Activated T-cell treated with anti-CD3 and anti-CD28 coated beads, Interleukin-2, amount 50 U/mL, for 24 hours (primary cell): ENCODE measurements around the gene PCDHGA3.
"Not testable (repeated sequence)": the region's sequence is repeated elsewhere in the genome, so short reads cannot be mapped to it uniquely, and the experiment has no call there.

Experiments used
- DNase-seq: peaks from one replicate; pipeline ENCODE4 v3.0.0-alpha.2; 2020
- H3K27ac Mint-ChIP-seq: 2 replicates; pipeline ENCODE4 v1.8.0; 2020; ENCODE audit warnings: mild to moderate bottlenecking, mixed read lengths
- H3K27me3 Mint-ChIP-seq: 2 replicates; pipeline ENCODE4 v1.8.0; 2020; ENCODE audit warnings: mixed read lengths
- H3K36me3 Mint-ChIP-seq: 2 replicates; pipeline ENCODE4 v1.8.0; 2020; ENCODE audit warnings: low read depth, mixed read lengths
- H3K4me1 Mint-ChIP-seq: 2 replicates; pipeline ENCODE4 v1.8.0; 2020; ENCODE audit warnings: low read depth, mixed read lengths
- H3K4me3 Mint-ChIP-seq: 2 replicates; pipeline ENCODE4 v1.8.0; 2020; ENCODE audit warnings: mild to moderate bottlenecking, moderate library complexity, mixed read lengths
- H3K9me3 Mint-ChIP-seq: 2 replicates; pipeline ENCODE4 v1.8.0; 2020; ENCODE audit warnings: mixed read lengths

The PCDHGA3 gene

DNA sequence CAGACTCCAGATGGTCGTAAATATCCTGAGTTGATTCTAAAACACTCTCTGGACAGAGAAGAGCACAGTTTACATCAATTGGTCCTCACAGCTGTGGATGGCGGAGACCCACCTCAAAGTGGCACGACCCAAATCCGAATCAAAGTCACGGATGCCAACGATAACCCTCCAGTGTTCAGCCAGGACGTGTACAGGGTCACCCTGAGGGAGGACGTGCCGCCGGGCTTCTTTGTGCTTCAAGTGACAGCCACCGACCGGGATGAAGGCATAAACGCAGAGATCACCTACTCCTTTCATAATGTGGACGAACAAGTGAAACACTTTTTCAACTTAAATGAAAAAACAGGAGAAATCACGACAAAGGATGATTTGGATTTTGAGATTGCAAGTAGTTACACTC is 17.1 kb downstream of the PCDHGA3 start:
- Mint-ChIP-seq H3K27ac (no peak overlapping the region), H3K36me3 (peaks cover 31% of the 10 kb centered on the region), H3K4me3 (no peak overlapping the region), H3K4me1 (peaks cover 2% of the 10 kb centered on the region), H3K27me3 (peaks cover 93% of the 10 kb centered on the region), H3K9me3 (peaks cover 61% of the 10 kb centered on the region)
- no peak for DNase-seq

DNA sequence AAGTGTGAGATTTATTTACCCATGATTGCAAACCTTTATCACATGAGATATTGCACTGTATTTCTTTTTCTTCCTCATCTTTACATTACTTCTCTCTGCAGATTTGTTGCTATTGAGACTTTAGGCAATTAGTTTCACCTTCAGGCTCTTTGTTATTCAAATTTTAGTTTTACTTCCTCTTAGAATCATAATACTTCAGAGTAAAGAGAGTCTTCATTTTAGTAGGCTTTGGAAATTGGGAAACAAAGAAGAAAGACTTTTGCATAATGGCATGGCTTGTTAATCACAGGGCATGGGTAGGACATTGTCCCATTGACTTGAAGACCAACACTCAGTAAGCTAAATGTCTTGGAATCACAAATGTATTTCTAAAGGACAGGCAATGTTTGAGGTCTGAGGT is 19.1 kb downstream of the PCDHGA3 start:
- no peak overlapping the region for H3K27ac Mint-ChIP-seq
- peaks cover 31% of the 10 kb centered on the region for H3K36me3 Mint-ChIP-seq
- peaks cover 89% of the 10 kb centered on the region for H3K27me3 Mint-ChIP-seq
- peaks cover 2% of the 10 kb centered on the region for H3K4me1 Mint-ChIP-seq
- H3K4me3 Mint-ChIP-seq, result no peak overlapping the region
- H3K9me3 Mint-ChIP-seq, result peaks cover 56% of the 10 kb centered on the region
- DNase-seq, result no peak

DNA sequence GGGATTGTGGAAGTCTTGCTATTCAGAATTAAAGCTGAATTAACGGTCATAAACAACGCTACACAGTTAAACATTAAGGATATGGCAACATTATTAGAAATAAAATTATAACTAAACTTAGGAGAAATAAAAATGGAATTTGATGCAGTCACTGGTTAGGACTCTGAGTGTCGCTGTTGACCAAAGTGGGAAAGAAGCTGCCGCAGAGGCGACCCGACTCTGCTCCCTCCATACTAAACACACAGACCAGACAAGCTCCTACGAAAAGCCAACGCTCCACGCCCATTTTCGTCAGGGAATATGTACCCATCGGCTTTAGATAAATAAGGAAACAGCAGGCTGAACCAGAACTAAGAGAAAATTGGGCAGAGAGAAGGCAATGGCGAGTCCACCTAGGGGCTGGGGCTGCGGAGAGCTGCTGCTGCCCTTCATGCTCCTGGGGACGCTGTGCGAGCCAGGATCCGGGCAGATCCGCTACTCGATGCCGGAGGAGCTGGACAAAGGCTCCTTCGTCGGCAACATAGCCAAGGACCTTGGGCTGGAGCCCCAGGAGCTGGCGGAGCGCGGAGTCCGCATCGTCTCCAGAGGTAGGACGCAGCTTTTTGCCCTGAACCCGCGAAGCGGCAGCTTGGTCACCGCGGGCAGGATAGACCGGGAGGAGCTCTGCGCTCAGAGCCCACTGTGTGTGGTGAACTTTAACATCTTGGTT is 20.5 kb downstream of the PCDHGA3 start, which contains the start of gene PCDHGA5:
Gene PCDHGA5 (plus strand): TSS at position 211 of the 709 bp plus-strand sequence. CDS start 169 bp downstream, at position 380.
- Mint-ChIP-seq H3K9me3 (peaks cover 51% of the 10 kb centered on the region), H3K36me3 (peaks cover 31% of the 10 kb centered on the region), H3K27ac (no peak within 1 kb of the TSS), H3K4me3 (no peak within 1 kb of the TSS), H3K27me3 (peaks cover 89% of the 10 kb centered on the region), H3K4me1 (peaks cover 2% of the 10 kb centered on the region)
- no peak for DNase-seq

DNA sequence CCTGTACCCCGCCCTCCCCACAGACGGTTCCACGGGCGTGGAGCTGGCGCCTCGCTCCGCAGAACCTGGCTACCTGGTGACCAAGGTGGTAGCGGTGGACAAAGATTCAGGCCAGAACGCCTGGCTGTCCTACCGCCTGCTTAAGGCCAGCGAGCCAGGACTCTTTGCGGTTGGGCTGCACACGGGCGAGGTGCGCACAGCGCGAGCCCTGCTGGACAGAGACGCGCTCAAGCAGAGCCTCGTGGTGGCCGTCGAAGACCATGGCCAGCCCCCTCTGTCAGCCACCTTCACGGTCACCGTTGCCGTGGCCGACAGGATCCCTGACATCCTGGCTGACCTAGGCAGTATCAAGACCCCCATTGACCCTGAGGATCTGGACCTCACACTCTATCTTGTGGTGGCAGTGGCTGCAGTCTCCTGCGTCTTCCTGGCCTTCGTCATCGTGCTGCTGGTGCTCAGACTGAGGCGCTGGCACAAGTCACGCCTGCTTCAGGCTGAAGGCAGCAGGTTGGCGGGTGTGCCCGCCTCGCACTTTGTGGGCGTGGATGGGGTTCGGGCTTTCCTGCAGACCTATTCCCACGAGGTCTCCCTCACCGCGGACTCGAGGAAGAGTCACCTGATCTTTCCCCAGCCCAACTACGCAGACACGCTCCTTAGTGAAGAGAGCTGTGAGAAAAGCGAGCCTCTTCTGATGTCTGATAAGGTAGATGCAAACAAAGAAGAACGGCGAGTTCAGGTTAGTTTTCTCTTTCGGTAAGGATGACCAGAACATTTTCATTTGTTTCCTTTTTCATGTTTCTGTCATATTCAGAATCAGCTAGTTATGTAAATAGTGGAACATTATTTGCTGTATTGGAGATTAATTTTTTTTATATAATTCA is 22.6 kb downstream of the PCDHGA3 start:
- Mint-ChIP-seq H3K4me1 (peaks cover 5% of the 10 kb centered on the region), H3K27me3 (peaks cover 90% of the 10 kb centered on the region), H3K36me3 (peaks cover 31% of the 10 kb centered on the region)

DNA sequence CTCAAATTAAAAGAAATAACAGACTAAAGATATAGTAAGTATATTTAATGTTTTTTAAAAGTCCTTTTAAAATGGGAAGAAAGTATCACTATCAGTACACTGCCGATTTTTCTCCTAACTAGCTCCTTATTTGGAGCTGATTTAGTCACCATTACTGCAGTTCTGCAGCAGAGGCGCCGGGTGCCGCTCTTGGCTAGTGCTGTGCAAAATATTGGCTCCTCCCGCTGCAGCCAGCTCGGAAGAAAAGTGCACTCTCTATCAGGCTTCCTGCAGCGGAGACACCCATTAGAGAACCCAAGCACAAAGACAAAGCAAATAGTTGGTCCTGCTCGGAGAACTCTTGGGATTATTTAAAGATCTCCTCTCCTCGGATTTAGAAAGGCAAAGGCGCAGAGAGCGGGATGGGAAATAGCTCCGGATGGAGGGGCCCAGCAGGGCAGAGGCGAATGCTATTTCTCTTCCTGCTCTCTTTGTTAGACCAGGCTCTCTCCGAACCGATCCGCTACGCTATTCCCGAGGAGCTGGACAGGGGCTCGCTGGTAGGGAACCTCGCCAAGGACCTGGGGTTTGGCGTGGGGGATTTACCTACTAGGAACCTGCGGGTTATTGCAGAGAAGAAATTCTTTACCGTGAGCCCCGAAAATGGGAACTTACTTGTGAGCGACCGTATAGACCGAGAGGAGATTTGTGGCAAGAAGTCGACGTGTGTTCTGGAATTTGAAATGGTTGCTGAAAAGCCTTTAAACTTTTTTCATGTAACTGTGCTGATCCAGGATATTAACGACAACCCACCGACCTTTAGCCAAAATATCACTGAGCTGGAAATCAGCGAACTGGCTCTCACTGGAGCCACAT is 26.6 kb downstream of the PCDHGA3 start, which contains the start of gene PCDHGB3:
Gene PCDHGB3 (plus strand): TSS at position 249 of the 855 bp plus-strand sequence. CDS start 153 bp downstream, at position 402.
- H3K9me3 Mint-ChIP-seq, result peaks cover 36% of the 10 kb centered on the region
- H3K4me3 Mint-ChIP-seq, result peak within 1 kb of the TSS; percentile 71
- H3K27me3 Mint-ChIP-seq, result peaks cover 93% of the 10 kb centered on the region
- peaks cover 8% of the 10 kb centered on the region for H3K4me1 Mint-ChIP-seq
- H3K36me3 Mint-ChIP-seq, result peaks cover 25% of the 10 kb centered on the region
- H3K27ac Mint-ChIP-seq, result no peak within 1 kb of the TSS
- DNase-seq, result no peak

More for the DNA sequence above, 22.6 kb downstream of the PCDHGA3 start:
- peaks cover 52% of the 10 kb centered on the region for H3K9me3 Mint-ChIP-seq
- no peak overlapping the region for H3K27ac Mint-ChIP-seq
- no peak overlapping the region for H3K4me3 Mint-ChIP-seq
- DNase-seq, result no peak

DNA sequence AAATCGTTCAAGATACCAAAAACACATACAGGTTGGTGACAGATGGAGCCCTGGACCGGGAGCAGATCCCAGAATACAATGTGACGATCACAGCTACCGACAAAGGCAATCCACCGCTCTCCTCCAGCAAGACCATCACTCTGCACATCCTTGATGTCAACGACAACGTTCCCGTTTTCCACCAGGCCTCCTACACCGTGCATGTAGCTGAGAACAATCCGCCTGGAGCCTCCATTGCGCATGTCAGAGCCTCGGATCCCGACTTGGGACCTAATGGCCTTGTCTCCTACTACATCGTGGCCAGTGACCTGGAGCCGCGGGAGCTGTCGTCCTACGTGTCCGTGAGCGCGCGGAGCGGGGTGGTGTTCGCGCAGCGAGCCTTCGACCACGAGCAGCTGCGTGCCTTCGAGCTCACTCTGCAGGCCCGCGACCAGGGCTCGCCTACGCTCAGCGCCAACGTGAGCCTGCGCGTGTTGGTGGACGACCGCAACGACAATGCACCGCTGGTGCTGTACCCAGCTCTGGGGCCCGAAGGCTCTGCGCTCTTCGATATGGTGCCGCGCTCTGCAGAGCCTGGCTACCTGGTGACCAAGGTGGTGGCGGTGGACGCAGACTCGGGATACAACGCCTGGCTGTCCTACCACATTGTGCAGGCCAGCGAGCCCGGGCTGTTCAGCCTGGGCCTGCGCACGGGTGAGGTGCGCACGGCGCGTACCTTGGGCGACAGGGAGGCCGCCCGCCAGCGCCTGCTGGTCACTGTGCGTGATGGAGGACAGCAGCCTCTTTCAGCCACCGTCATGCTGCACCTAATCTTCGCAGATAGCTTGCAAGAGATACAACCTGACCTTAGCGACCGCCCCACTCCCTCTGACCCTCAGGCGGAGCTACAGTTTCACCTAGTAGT is 28.2 kb downstream of the PCDHGA3 start:
- Mint-ChIP-seq H3K27ac (no peak overlapping the region), H3K27me3 (peaks cover 90% of the 10 kb centered on the region), H3K4me3 (no peak overlapping the region), H3K9me3 (peaks cover 35% of the 10 kb centered on the region), H3K4me1 (peaks cover 8% of the 10 kb centered on the region), H3K36me3 (peaks cover 23% of the 10 kb centered on the region)
- DNase-seq, result no peak

DNA sequence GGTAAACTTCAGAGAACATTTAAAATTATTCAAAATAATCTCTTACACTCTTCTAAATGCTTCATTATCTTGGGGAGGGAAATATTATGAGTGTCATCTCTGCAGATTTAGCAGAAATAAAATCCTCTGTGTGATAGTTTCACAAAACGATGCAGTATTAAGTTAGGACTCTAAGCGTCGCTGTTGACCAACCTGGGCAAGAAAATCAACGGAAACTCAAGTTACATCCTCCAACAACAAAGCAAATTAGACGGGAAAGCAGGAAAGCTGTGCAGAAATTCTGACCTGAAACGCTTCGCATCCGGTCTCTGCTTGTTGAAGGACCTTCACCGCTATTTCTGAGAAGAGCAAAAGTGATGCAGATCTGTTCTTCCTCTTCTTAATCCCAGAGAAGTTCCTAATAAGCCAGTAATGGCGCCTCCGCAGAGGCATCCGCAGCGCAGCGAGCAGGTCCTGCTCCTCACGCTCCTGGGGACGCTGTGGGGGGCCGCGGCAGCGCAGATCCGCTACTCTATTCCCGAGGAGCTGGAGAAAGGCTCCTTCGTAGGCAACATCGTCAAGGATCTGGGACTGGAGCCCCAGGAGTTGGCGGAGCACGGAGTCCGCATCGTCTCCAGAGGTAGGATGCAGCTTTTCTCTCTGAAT is 30.2 kb downstream of the PCDHGA3 start, which contains the start of gene PCDHGA6:
Gene PCDHGA6 (plus strand): TSS at position 219 of the 645 bp plus-strand sequence. CDS start 193 bp downstream, at position 412.
- peaks cover 8% of the 10 kb centered on the region for H3K4me1 Mint-ChIP-seq
- H3K27ac Mint-ChIP-seq, result no peak within 1 kb of the TSS
- H3K36me3 Mint-ChIP-seq, result peaks cover 27% of the 10 kb centered on the region
- H3K27me3 Mint-ChIP-seq, result peaks cover 82% of the 10 kb centered on the region
- no peak for DNase-seq
- H3K9me3 Mint-ChIP-seq, result peaks cover 37% of the 10 kb centered on the region
- H3K4me3 Mint-ChIP-seq, result peak within 1 kb of the TSS; percentile 17

DNA sequence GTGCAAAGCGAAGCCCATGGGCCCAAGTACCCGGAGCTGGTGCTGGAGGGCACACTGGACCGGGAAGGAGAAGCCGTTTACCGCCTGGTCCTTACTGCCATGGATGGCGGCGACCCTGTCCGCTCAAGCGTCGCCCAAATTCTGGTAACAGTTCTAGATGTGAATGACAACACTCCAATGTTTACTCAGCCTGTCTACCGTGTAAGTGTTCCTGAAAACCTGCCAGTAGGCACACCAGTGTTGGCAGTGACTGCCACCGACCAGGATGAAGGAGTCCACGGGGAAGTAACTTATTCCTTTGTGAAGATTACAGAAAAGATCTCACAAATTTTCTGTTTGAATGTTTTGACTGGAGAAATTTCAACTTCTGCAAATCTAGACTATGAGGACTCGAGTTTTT is 31.0 kb downstream of the PCDHGA3 start:
- Mint-ChIP-seq H3K4me1 (peaks cover 8% of the 10 kb centered on the region), H3K36me3 (peaks cover 27% of the 10 kb centered on the region), H3K4me3 (no peak overlapping the region), H3K27me3 (peaks cover 78% of the 10 kb centered on the region), H3K27ac (no peak overlapping the region), H3K9me3 (peaks cover 37% of the 10 kb centered on the region)
- DNase-seq, result no peak

DNA sequence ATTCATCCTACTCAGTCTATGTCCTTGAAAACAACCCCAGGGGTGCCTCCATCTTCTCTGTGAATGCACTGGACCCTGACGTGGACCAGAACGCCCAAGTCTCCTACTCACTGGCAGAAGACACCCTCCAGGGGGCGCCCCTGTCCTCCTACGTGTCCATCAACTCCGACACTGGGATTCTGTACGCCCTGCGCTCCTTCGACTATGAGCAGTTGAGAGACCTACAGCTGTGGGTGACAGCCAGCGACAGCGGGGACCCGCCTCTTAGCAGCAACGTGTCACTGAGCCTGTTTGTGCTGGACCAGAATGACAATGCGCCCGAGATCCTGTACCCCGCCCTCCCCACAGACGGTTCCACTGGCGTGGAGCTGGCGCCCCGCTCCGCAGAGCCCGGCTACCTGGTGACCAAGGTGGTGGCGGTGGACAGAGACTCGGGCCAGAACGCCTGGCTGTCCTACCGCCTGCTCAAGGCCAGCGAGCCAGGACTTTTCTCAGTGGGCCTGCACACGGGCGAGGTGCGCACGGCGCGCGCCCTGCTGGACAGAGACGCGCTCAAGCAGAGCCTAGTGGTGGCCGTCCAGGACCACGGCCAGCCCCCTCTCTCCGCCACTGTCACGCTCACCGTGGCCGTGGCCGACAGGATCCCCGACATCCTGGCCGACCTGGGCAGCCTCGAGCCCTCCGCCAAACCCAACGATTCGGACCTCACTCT is 32.0 kb downstream of the PCDHGA3 start:
- H3K36me3 Mint-ChIP-seq, result peaks cover 21% of the 10 kb centered on the region
- not testable (repeated sequence) for H3K27ac Mint-ChIP-seq, H3K4me1 Mint-ChIP-seq, H3K4me3 Mint-ChIP-seq, DNase-seq
- peaks cover 78% of the 10 kb centered on the region for H3K27me3 Mint-ChIP-seq
- H3K9me3 Mint-ChIP-seq, result peaks cover 31% of the 10 kb centered on the region

DNA sequence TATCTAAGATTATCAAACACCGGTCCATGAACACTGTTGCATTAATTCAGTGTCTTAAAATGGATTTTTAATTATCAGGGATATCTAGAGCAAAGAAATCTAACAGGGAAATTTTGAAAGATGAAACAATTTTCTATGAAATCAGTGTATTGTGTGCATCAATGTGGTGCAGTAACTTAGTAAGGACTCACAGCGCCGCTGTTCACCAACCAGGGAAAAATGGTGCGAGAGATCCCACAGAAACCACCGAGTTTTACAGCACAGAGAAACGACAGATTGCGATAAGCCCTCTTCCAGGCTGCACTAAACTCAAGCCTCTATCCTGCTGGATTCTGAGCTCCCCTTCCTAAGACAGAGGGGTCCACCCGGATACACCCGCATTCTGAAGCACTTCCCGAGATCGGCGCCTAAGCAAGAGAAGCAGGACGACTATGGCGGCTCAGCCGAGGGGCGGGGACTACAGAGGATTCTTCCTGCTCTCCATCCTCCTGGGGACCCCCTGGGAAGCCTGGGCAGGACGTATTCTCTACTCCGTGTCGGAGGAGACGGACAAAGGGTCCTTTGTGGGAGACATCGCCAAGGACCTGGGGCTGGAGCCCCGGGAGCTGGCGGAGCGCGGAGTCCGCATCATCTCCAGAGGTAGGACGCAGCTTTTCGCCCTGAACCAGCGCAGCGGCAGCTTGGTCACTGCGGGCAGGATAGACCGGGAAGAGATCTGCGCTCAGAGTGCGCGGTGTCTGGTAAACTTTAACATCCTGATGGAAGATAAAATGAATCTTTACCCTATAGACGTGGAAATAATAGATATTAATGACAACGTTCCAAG is 39.1 kb downstream of the PCDHGA3 start, which contains the start of gene PCDHGA7:
Gene PCDHGA7 (plus strand): TSS at position 274 of the 826 bp plus-strand sequence. CDS start 158 bp downstream, at position 432.
- Mint-ChIP-seq H3K27ac (no peak within 1 kb of the TSS), H3K27me3 (peaks cover 76% of the 10 kb centered on the region), H3K4me3 (peak within 1 kb of the TSS; percentile 49), H3K36me3 (peaks cover 7% of the 10 kb centered on the region), H3K9me3 (peaks cover 33% of the 10 kb centered on the region), H3K4me1 (no peaks in the 10 kb centered on the region)
- DNase-seq, result no peak

DNA sequence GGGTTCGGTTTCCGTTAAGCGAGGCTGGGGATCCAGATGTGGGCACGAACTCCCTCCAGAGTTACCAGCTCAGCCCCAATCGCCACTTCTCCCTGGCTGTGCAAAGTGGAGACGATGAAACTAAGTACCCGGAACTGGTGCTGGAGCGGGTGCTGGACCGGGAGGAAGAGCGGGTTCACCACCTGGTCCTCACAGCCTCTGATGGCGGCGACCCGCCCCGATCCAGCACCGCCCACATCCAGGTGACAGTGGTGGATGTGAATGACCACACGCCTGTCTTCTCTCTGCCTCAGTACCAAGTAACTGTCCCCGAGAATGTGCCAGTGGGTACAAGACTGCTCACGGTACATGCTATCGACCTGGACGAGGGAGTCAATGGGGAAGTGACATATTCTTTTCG is 39.7 kb downstream of the PCDHGA3 start:
- no peaks in the 10 kb centered on the region for H3K4me1 Mint-ChIP-seq
- no peak for DNase-seq
- H3K4me3 Mint-ChIP-seq, result no peak overlapping the region
- peaks cover 79% of the 10 kb centered on the region for H3K27me3 Mint-ChIP-seq
- no peak overlapping the region for H3K27ac Mint-ChIP-seq
- H3K9me3 Mint-ChIP-seq, result peaks cover 35% of the 10 kb centered on the region
- peaks cover 9% of the 10 kb centered on the region for H3K36me3 Mint-ChIP-seq
